ES-I3 (cell line): Measurements from ENCODE around the gene UBE3D.
"Not testable (repeated sequence)": the region's sequence is repeated elsewhere in the genome, so short reads cannot be mapped to it uniquely, and the experiment has no call there.

ENCODE experiments used
- H3K36me3 ChIP-seq: 2 replicates; pipeline ENCODE4 v1.6.1; 2013; ENCODE audit warnings: mild to moderate bottlenecking, low read length, control low read depth, moderate library complexity; ENCODE audit not compliant: insufficient read depth
- H3K4me1 ChIP-seq: 2 replicates; pipeline ENCODE4 v1.6.1; 2013; ENCODE audit warnings: mild to moderate bottlenecking, control low read depth, low read length; ENCODE audit not compliant: insufficient read depth
- H3K9ac ChIP-seq: 2 replicates; pipeline ENCODE4 v1.6.1; 2013; ENCODE audit warnings: low read depth, mild to moderate bottlenecking, low read length, moderate library complexity
- H3K9me3 ChIP-seq: 2 replicates; pipeline ENCODE4 v1.6.1; 2013; ENCODE audit warnings: mild to moderate bottlenecking, low read length, moderate library complexity; ENCODE audit not compliant: control insufficient read depth, insufficient read depth

UBE3D gene

GRCh38 chr6:82953871-82954270 lies 111.8 kb downstream of the UBE3D start:
- H3K9ac ChIP-seq, result no peak overlapping the region
- no peaks in the 10 kb centered on the region for H3K9me3 ChIP-seq

GRCh38 chr6:82951935-82952334 lies 113.7 kb downstream of the UBE3D start:
- H3K4me1 ChIP-seq, result no peaks in the 10 kb centered on the region
- H3K9ac ChIP-seq, result no peak overlapping the region
- H3K9me3 ChIP-seq, result no peaks in the 10 kb centered on the region
- no peaks in the 10 kb centered on the region; the same call in none of the 2 replicates for H3K36me3 ChIP-seq

More at GRCh38 chr6:82953871-82954270, 111.8 kb downstream of the UBE3D start:
- Histone ChIP-seq H3K4me1 (no peaks in the 10 kb centered on the region), H3K36me3 (no peaks in the 10 kb centered on the region; the same call in none of the 2 replicates)

- no peaks in the 10 kb centered on the region for H3K9me3 ChIP-seq
- no peaks in the 10 kb centered on the region for H3K4me1 ChIP-seq
- no peaks in the 10 kb centered on the region; the same call in 1 of the 2 replicates for H3K36me3 ChIP-seq
- no peak overlapping the region for H3K9ac ChIP-seq
Observed at GRCh38 chr6:82951389-82951788, 114.3 kb downstream of the UBE3D start.

- not testable (repeated sequence) for H3K4me1 ChIP-seq, H3K9ac ChIP-seq
- peaks cover 12% of the 10 kb centered on the region; the same call in 1 of the 2 replicates for H3K36me3 ChIP-seq
- H3K9me3 ChIP-seq, result peaks cover 29% of the 10 kb centered on the region
Observed at GRCh38 chr6:82930915-82931314, 134.7 kb downstream of the UBE3D start.

- Histone ChIP-seq H3K9ac (no peak overlapping the region), H3K36me3 (no peaks in the 10 kb centered on the region; the same call in 1 of the 2 replicates), H3K9me3 (peaks cover 9% of the 10 kb centered on the region), H3K4me1 (no peaks in the 10 kb centered on the region)
Observed at GRCh38 chr6:82924799-82925535, 140.7 kb downstream of the UBE3D start.

- Histone ChIP-seq H3K9me3 (peaks cover 3% of the 10 kb centered on the region; the same call in 1 of the 2 replicates), H3K36me3 (no peaks in the 10 kb centered on the region), H3K9ac (no peak overlapping the region), H3K4me1 (no peaks in the 10 kb centered on the region)
Observed at GRCh38 chr6:82921258-82921657, 144.4 kb downstream of the UBE3D start.

- no peaks in the 10 kb centered on the region for H3K4me1 ChIP-seq
Observed at GRCh38 chr6:82917346-82918064, 148.1 kb downstream of the UBE3D start.

GRCh38 chr6:82915666-82916065 lies 150.0 kb downstream of the UBE3D start:
- no peaks in the 10 kb centered on the region; the same call in 1 of the 2 replicates for H3K9me3 ChIP-seq
- no peaks in the 10 kb centered on the region for H3K4me1 ChIP-seq
- H3K9ac ChIP-seq, result no peak overlapping the region
- no peaks in the 10 kb centered on the region for H3K36me3 ChIP-seq

More at GRCh38 chr6:82917346-82918064, 148.1 kb downstream of the UBE3D start:
- no peaks in the 10 kb centered on the region for H3K36me3 ChIP-seq
- H3K9ac ChIP-seq, result no peak overlapping the region
- H3K9me3 ChIP-seq, result peaks cover 3% of the 10 kb centered on the region; the same call in 1 of the 2 replicates

GRCh38 chr6:82914511-82914910 lies 151.1 kb downstream of the UBE3D start:
- H3K4me1 ChIP-seq, result no peaks in the 10 kb centered on the region
- no peak overlapping the region for H3K9ac ChIP-seq
- no peaks in the 10 kb centered on the region for H3K36me3 ChIP-seq
- no peaks in the 10 kb centered on the region; the same call in 1 of the 2 replicates for H3K9me3 ChIP-seq

- H3K4me1 ChIP-seq, result no peaks in the 10 kb centered on the region; the same call in 1 of the 2 replicates
- no peak overlapping the region for H3K9ac ChIP-seq
- H3K36me3 ChIP-seq, result no peaks in the 10 kb centered on the region
- no peaks in the 10 kb centered on the region; the same call in 1 of the 2 replicates for H3K9me3 ChIP-seq
Observed at GRCh38 chr6:82910820-82911219, 154.8 kb downstream of the UBE3D start.

GRCh38 chr6:82910395-82910794 lies 155.2 kb downstream of the UBE3D start:
- no peak overlapping the region for H3K9ac ChIP-seq
- H3K36me3 ChIP-seq, result no peaks in the 10 kb centered on the region
- no peaks in the 10 kb centered on the region; the same call in 1 of the 2 replicates for H3K4me1 ChIP-seq
- H3K9me3 ChIP-seq, result no peaks in the 10 kb centered on the region; the same call in 1 of the 2 replicates

- no peak overlapping the region for H3K9ac ChIP-seq
- no peaks in the 10 kb centered on the region; the same call in 1 of the 2 replicates for H3K4me1 ChIP-seq
- no peaks in the 10 kb centered on the region for H3K36me3 ChIP-seq
- H3K9me3 ChIP-seq, result no peaks in the 10 kb centered on the region; the same call in 1 of the 2 replicates
Observed at GRCh38 chr6:82909551-82909950, 156.1 kb downstream of the UBE3D start.

- H3K9ac ChIP-seq, result no peak overlapping the region
- no peaks in the 10 kb centered on the region for H3K9me3 ChIP-seq
- no peaks in the 10 kb centered on the region; the same call in 1 of the 2 replicates for H3K4me1 ChIP-seq
- H3K36me3 ChIP-seq, result no peaks in the 10 kb centered on the region
Observed at GRCh38 chr6:82908661-82909060, 157.0 kb downstream of the UBE3D start.

GRCh38 chr6:82906951-82907350 lies 158.7 kb downstream of the UBE3D start:
- H3K4me1 ChIP-seq, result no peaks in the 10 kb centered on the region; the same call in 1 of the 2 replicates
- H3K9ac ChIP-seq, result no peak overlapping the region
- H3K36me3 ChIP-seq, result no peaks in the 10 kb centered on the region
- H3K9me3 ChIP-seq, result no peaks in the 10 kb centered on the region
